ENCODE measurements around the gene KLHL29.

GRCh38 chr2:23596316-23596885 is 211.4 kb downstream of the KLHL29 start:
- TF ChIP-seq CTCF (conservative IDR thresholded peaks at IDR 0.05) (no peak), EZH2 (IDR thresholded peaks at IDR 0.05; ENCODE audit: low read depth) (no peak)
